ENCODE data around the gene KCNQ1OT1. TPM values are rescaled to one million over a fixed set of nuclear protein-coding genes. Genes with fewer than 3 reads are reported as not detected.
A peak's percentile ranks its signal among the peaks of the same experiment; 100 is the strongest.

The KCNQ1OT1 gene
- total and polyA plus RNA-seq, 12 donors, result 0.01 to 0.73 (median 0.43) TPM

DNA sequence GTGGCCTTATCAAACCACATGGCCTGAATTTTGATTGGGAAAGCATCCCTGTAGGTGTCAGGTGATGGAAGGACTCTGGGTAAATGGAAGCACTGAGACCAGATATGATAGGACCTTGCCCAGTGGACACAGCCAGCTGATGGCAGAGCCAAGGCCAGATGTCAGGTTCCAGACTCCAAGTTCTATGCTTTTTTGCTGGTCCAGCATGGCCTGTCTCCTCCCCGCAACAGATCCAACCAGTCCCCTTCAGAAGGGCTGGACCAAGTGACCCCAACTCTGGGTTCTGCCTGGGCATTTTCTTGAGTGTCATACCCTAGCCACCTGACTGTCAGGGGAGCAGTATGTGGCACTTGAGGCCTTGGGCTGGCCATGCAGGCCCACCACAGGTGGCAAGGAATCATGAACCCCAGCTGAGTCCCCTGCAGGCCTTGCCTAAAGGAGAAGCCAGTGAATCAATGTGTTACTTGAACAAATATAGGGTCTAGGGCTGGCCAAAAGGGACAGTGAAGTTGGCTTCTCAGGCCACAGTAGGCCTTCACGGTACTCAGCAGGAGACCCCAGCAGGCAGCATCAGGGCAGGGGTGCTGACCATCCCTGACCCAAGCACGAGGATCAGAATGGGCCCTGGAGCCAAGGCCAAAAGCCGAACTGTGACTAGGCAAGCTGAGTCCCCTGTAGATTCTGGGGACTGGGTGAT lies 27.1 kb downstream of the KCNQ1OT1 start:
- ATAC-seq (no peak), DNase-seq (no peak)
- Histone ChIP-seq H3K9me3 (no peaks in the 10 kb centered on the region), H3K27me3 (no peaks in the 10 kb centered on the region), H3K36me3 (peaks cover 0 to 7% (median 0%) of the 10 kb centered on the region in 9 donors), H3K4me3 (no peak overlapping the region), H3K4me1 (peaks cover 0 to 43% (median 27%) of the 10 kb centered on the region in 9 donors), H3K27ac (no peak overlapping the region)
- intact Hi-C loops (cut with DNase I), result loop anchor here in 1 of 10 donors (10.0 kb wide), 1 partner anchor 128 kb away; no protein-coding TSS in a partner anchor
- WGBS, 2 donors, result 97 to 100% methylated on average over 4 of the region's 4 CpGs
- TF ChIP-seq, protein P1, sequence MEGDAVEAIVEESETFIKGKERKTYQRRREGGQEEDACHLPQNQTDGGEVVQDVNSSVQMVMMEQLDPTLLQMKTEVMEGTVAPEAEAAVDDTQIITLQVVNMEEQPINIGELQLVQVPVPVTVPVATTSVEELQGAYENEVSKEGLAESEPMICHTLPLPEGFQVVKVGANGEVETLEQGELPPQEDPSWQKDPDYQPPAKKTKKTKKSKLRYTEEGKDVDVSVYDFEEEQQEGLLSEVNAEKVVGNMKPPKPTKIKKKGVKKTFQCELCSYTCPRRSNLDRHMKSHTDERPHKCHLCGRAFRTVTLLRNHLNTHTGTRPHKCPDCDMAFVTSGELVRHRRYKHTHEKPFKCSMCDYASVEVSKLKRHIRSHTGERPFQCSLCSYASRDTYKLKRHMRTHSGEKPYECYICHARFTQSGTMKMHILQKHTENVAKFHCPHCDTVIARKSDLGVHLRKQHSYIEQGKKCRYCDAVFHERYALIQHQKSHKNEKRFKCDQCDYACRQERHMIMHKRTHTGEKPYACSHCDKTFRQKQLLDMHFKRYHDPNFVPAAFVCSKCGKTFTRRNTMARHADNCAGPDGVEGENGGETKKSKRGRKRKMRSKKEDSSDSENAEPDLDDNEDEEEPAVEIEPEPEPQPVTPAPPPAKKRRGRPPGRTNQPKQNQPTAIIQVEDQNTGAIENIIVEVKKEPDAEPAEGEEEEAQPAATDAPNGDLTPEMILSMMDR (IDR thresholded peaks at IDR 0.05), result no peak

DNA sequence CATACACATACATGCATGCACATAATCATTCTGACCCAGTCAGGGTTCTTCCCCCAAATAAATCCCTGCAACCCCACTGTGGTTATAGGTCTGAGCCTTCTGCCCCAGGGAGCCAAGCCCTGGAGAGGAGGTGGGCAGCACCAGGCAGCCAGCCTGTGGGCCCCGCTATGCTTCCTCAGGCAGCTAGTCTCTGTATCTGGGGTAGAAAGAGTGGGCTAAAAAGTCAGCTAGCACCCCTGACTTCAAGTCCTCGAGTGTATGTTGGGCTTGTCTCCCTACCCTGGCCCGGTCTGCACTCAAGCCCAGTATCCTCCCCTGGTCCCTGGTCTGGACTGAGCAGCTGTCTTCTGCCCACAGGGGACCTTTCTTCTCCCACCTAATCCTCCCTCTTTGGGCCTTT lies 28.0 kb downstream of the KCNQ1OT1 start:
- WGBS, 2 donors, result 94 to 95% methylated on average over 3 of the region's 3 CpGs
- Histone ChIP-seq H3K4me1 (peaks cover 0 to 43% (median 27%) of the 10 kb centered on the region in 9 donors), H3K36me3 (peaks cover 0 to 10% (median 0%) of the 10 kb centered on the region in 9 donors), H3K9me3 (no peaks in the 10 kb centered on the region), H3K4me3 (no peak overlapping the region), H3K27ac (no peak overlapping the region), H3K27me3 (no peaks in the 10 kb centered on the region)
- intact Hi-C loops (cut with DNase I), result loop anchor here in 1 of 10 donors (10.0 kb wide), 1 partner anchor 127 kb away; no protein-coding TSS in a partner anchor
- ATAC-seq (no peak), DNase-seq (peak in 1 of 2 donors; percentile 2)
- TF ChIP-seq, protein P1 (IDR thresholded peaks at IDR 0.05), result no peak

DNA sequence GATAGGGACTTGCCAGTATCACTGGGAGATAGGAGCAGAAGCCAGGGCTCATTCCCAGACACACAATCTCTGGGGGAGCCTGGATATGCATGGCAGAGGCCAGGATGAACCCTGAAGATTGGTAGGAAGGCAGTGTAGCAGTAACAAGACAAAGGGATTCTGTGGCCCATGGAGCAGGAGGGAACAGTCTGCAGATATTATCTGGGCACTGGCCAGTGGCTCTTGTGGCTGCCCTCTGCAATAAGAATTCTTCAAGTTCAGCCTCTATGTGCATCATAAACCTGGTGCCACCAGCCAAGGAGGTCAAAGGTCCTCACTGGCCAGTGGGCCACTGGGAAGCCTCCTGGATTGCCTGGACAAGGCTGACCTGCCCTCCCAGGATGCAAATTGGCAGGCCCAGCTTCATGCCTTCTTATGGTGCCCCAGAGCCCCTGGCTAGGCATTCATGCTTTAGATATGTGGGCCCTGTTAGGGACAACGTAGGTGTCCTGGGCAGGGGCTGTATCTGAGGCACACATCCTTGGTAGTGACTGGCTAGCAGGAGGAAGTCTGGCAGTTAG lies 29.2 kb downstream of the KCNQ1OT1 start:
- no peak overlapping the region for H3K27ac ChIP-seq
- peaks cover 0 to 40% (median 22%) of the 10 kb centered on the region in 9 donors for H3K4me1 ChIP-seq
- DNase-seq (peak in 1 of 2 donors; percentile 1), ATAC-seq (no peak)
- intact Hi-C loops (cut with DNase I), result loop anchor here in 1 of 10 donors (10.0 kb wide), 1 partner anchor 126 kb away; no protein-coding TSS in a partner anchor
- TF ChIP-seq, protein P1 (IDR thresholded peaks at IDR 0.05), result no peak
- H3K9me3 ChIP-seq, result no peaks in the 10 kb centered on the region
- H3K27me3 ChIP-seq, result no peaks in the 10 kb centered on the region
- 0 to 90% methylated on average over 1 of the region's 1 CpG for WGBS, 2 donors
- H3K36me3 ChIP-seq, result peaks cover 0 to 10% (median 0%) of the 10 kb centered on the region in 9 donors
- no peak overlapping the region for H3K4me3 ChIP-seq

DNA sequence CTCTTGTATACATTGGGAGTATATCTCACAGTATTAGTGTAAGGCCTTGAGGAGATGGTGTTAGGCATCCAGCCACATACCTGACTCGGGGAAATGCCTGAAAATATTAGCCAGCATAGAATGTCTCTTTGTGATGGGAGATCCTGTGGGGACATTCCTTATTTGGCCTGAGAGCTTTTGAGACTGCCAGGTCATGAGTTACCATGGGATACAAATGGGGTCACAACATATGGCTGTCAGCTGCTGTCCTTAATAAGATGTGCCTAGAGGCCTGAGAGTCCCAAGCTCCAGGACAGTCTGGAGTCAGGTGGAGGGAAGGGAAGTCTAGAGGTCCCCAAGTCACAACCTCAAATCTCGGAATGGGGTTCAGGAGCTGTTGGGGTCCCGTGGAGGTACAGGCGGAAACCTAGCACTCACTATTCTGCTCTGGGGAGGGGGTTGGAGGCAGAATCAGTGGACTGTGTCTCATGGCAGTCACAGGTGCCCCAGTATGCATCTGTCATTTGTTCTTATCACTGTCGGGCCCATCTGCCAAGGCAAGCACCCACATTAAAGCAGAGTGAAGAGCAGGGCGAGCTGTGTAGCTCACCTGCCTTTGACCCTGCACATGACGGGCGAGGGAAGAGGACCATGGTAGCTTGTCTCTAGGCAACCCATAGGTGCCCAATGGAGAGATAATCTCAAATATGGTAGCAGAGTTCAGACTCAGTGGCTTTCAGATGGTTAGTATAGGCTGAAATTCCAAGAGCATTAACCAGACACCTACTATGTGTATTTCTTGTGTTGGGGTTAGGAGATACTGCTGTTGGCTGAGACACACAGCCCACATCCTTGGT lies 29.9 kb downstream of the KCNQ1OT1 start:
- H3K9me3 ChIP-seq, result no peaks in the 10 kb centered on the region
- WGBS, 2 donors, result 93 to 96% methylated on average over 8 of the region's 8 CpGs
- H3K4me1 ChIP-seq, result peaks cover 0 to 32% (median 14%) of the 10 kb centered on the region in 9 donors
- peak in 1 of 2 donors; percentile 2 for DNase-seq
- ATAC-seq, result no peak
- no peaks in the 10 kb centered on the region for H3K27me3 ChIP-seq
- peaks cover 0 to 10% (median 0%) of the 10 kb centered on the region in 9 donors for H3K36me3 ChIP-seq
- TF ChIP-seq, protein P1 (IDR thresholded peaks at IDR 0.05), result no peak
- intact Hi-C loops (cut with DNase I), result loop anchor here in 1 of 10 donors (10.0 kb wide), 1 partner anchor 125 kb away; no protein-coding TSS in a partner anchor
- H3K27ac ChIP-seq, result no peak overlapping the region
- H3K4me3 ChIP-seq, result no peak overlapping the region

All from heart right ventricle (tissue), 16 donors.